HepG2 (cell line): ENCODE data around the gene SLC11A1. TPM values are rescaled to one million over a fixed set of nuclear protein-coding genes. Genes with fewer than 3 reads are reported as not detected.

Experiments used
- FOXK1 ChIP-seq: sonication (generic); formaldehyde crosslinking; IDR thresholded peaks from 2 replicates; pipeline ENCODE4 v1.4.0; 2020; ENCODE audit warnings: low read depth, missing genetic modification reagents, borderline replicate concordance
- FOXO4 ChIP-seq: sonication (generic); formaldehyde crosslinking; conservative IDR thresholded peaks from 2 replicates; pipeline ENCODE4 v1.8.1; 2023; ENCODE audit warnings: missing genetic modification reagents
- FOXP1 ChIP-seq, 2 experiments: fragments of 450-650 bp in 1 of 2; IDR thresholded peaks; 2 replicates each; pipeline ENCODE4 v1.6.1; 2017 to 2018; ENCODE audit warnings: antibody characterized with exemption in 1 of 2
- IKZF4 ChIP-seq: sonication (generic); formaldehyde crosslinking; IDR thresholded peaks from 2 replicates; pipeline ENCODE4 v1.5.1; 2020; ENCODE audit warnings: borderline replicate concordance, mild to moderate bottlenecking, low read depth, missing genetic modification reagents; ENCODE audit errors: not compliant biosample characterization
- MAFK ChIP-seq, 2 experiments: IDR thresholded peaks in 1 of 2; conservative IDR thresholded peaks in 1 of 2; 2 replicates each; pipeline ENCODE4 v1.6.1; 2011; ENCODE audit warnings: improper control_type of control experiment in 2 of 2, low read length in 2 of 2
- MTA3 ChIP-seq: sonication (generic); formaldehyde crosslinking; IDR thresholded peaks from 2 replicates; pipeline ENCODE4 v1.4.0; 2020; ENCODE audit warnings: missing genetic modification reagents
- PHF20 ChIP-seq: sonication (generic); formaldehyde crosslinking; IDR thresholded peaks from 2 replicates; pipeline ENCODE4 v1.5.0; 2020; ENCODE audit warnings: mild to moderate bottlenecking, missing genetic modification reagents
- RFX3 ChIP-seq: IDR thresholded peaks from 2 replicates; pipeline ENCODE4 v1.6.1; 2016; ENCODE audit warnings: missing biosample characterization, missing genetic modification reagents
- SNAPC5 ChIP-seq: sonication (generic); formaldehyde crosslinking; IDR thresholded peaks from 2 replicates; pipeline ENCODE4 v1.8.1; 2023; ENCODE audit warnings: mild to moderate bottlenecking, missing genetic modification reagents, borderline replicate concordance
- THAP9 ChIP-seq: sonication (generic); formaldehyde crosslinking; IDR thresholded peaks from 2 replicates; pipeline ENCODE4; 2020; ENCODE audit warnings: missing genetic modification reagents, mild to moderate bottlenecking, borderline replicate concordance
- ZNF205 ChIP-seq: IDR thresholded peaks from 2 replicates; pipeline ENCODE4 v1.6.1; 2018; ENCODE audit warnings: missing biosample characterization, missing genetic modification reagents
- ZNF510 ChIP-seq: sonication (generic); formaldehyde crosslinking; IDR thresholded peaks from 2 replicates; pipeline ENCODE4 v1.4.0; 2020; ENCODE audit warnings: low read depth, mild to moderate bottlenecking, missing genetic modification reagents
- ZNF670 ChIP-seq: sonication (generic); formaldehyde crosslinking; IDR thresholded peaks from 2 replicates; pipeline ENCODE4 v1.8.0; 2022; ENCODE audit warnings: mild to moderate bottlenecking, missing genetic modification reagents, borderline replicate concordance
- ZNF710 ChIP-seq: sonication (generic); formaldehyde crosslinking; IDR thresholded peaks from 2 replicates; pipeline ENCODE4 v1.5.0; 2020; ENCODE audit warnings: mild to moderate bottlenecking, missing genetic modification reagents, borderline replicate concordance
- ZNF839 ChIP-seq: sonication (generic); formaldehyde crosslinking; IDR thresholded peaks from 2 replicates; pipeline ENCODE4 v1.4.0; 2020; ENCODE audit warnings: missing genetic modification reagents, mild to moderate bottlenecking, borderline replicate concordance
- polyA plus RNA-seq, 8 experiments: library from polyadenylated mRNA; depleted of rRNA in 3 of 8; stranded (reverse) in 7 of 8; unstranded in 1 of 8; fragments of >200 nt; fragmentation: Illumina TruSeq in 4 of 8; extraction: Trizol in 4 of 8; gene quantifications; 2 replicates each; pipeline versions ENCODE4 v1.2.1 to v1.2.3, GENCODE V29; 2011 to 2016; ENCODE audit warnings: low read depth in 4 of 8, missing spikeins in 1 of 8, mixed read lengths in 1 of 8; ENCODE audit not compliant: insufficient read depth in 1 of 8
- total RNA-seq, 5 experiments: library from RNA; depleted of rRNA; stranded (reverse); fragments of >200 nt; fragmentation: Illumina TruSeq; extraction: Trizol; gene quantifications; 2 replicates each; pipeline ENCODE4 v1.2.3, GENCODE V29; 2016; ENCODE audit warnings: low read depth in 1 of 5
- TF ChIP-seq, protein P1 (sequence below): sonication (generic); formaldehyde crosslinking; IDR thresholded peaks from 2 replicates; pipeline ENCODE4 v1.4.0; 2020; ENCODE audit warnings: missing genetic modification reagents, borderline replicate concordance
- TF ChIP-seq, protein P2 (sequence below): sonication (generic); formaldehyde crosslinking; IDR thresholded peaks from 2 replicates; pipeline ENCODE4 v1.8.0; 2022; ENCODE audit warnings: mild to moderate bottlenecking, missing genetic modification reagents, moderate library complexity

Gene SLC11A1
- total and polyA plus RNA-seq, 2 of the 13 experiments (the other 11 are each of a cell fraction or from before 2014, with no cell fraction given): 0.33 to 2.3 TPM

DNA sequence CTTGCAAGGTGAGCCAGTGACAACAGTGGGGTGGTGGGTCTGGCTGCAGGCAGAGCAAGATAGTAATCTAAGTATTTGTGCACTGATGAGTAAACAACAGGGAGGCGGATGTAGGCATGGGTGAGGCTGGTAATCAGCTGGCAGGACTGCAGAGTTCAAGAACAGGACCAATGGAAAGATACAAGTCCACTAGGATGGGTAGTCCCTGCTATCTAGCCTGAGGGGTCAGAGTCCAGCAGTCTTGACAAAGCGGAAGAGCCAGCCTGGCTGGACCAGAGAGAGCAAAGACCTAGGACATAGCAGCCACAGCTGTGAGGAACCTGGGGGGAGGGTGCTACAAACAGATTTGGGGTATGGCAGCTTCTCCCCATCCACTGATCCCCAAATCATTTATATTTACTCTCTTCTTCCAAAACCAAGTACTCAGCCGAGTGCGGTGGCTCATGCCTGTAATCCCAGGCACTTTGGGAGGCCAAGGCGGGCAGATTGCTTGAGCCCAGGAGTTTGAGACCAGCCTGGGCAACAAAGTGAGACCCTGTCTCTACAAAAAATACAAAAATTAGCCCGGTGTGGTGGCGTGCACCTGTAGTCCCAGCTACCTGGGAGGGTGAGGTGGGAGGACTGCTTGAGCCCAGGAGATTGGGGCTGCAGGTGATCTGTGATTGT lies 62.8 kb downstream of the SLC11A1 start (continued):
- TF ChIP-seq THAP9 (CRISPR knock-in tag) (peak; percentile 73; the same call in 1 of the 2 replicates), FOXP1 (IDR thresholded peaks at IDR 0.05) (peak; percentile 89), FOXP1 (CRISPR knock-in tag; IDR thresholded peaks at IDR 0.05) (peak; percentile 97), MAFK (conservative IDR thresholded peaks at IDR 0.05 in 1 of 2, IDR thresholded peaks at IDR 0.05 in 1 of 2; ENCODE audit: low read length in 2 of 2) (peak in 1 of 2 experiments; percentile 16; a peak in 1 of 4 replicates), ZNF710 (peak; percentile 98), ZNF839 (CRISPR knock-in tag) (0 out of 2 replicates have a peak, but pooled peaks have one; percentile 38), ZNF510 (CRISPR knock-in tag) (peak; percentile 74; the same call in 1 of the 2 replicates), ZNF205 (CRISPR knock-in tag) (peak; percentile 88), IKZF4 (peak; percentile 35), MTA3 (CRISPR knock-in tag) (no peak), FOXK1 (peak; percentile 85; the same call in 1 of the 2 replicates), SNAPC5 (peak; percentile 94), RFX3 (CRISPR knock-in tag) (no peak; the same call in 1 of the 2 replicates), ZNF670 (CRISPR knock-in tag) (peak; percentile 89), FOXO4 (CRISPR knock-in tag) (no peak), PHF20 (CRISPR knock-in tag) (peak; percentile 61; the same call in 1 of the 2 replicates)
- TF ChIP-seq, protein P1, sequence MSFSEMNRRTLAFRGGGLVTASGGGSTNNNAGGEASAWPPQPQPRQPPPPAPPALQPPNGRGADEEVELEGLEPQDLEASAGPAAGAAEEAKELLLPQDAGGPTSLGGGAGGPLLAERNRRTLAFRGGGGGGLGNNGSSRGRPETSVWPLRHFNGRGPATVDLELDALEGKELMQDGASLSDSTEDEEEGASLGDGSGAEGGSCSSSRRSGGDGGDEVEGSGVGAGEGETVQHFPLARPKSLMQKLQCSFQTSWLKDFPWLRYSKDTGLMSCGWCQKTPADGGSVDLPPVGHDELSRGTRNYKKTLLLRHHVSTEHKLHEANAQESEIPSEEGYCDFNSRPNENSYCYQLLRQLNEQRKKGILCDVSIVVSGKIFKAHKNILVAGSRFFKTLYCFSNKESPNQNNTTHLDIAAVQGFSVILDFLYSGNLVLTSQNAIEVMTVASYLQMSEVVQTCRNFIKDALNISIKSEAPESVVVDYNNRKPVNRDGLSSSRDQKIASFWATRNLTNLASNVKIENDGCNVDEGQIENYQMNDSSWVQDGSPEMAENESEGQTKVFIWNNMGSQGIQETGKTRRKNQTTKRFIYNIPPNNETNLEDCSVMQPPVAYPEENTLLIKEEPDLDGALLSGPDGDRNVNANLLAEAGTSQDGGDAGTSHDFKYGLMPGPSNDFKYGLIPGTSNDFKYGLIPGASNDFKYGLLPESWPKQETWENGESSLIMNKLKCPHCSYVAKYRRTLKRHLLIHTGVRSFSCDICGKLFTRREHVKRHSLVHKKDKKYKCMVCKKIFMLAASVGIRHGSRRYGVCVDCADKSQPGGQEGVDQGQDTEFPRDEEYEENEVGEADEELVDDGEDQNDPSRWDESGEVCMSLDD (CRISPR knock-in tag): peak; percentile 35; the same call in 1 of the 2 replicates
- TF ChIP-seq, protein P2, sequence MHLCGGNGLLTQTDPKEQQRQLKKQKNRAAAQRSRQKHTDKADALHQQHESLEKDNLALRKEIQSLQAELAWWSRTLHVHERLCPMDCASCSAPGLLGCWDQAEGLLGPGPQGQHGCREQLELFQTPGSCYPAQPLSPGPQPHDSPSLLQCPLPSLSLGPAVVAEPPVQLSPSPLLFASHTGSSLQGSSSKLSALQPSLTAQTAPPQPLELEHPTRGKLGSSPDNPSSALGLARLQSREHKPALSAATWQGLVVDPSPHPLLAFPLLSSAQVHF (CRISPR knock-in tag): no peak
